Transverse colon (tissue), 4 donors: ENCODE results near the gene AKR1E2.

Source experiments
- EP300 ChIP-seq: sonication (generic); formaldehyde crosslinking; IDR thresholded peaks from one replicate; pipeline ENCODE4 v1.6.1; 2017; ENCODE audit warnings: antibody characterized with exemption, low read depth
- POLR2A ChIP-seq: fragments of 450-650 bp; IDR thresholded peaks from one replicate; pipeline ENCODE4 v1.6.1; 2016; ENCODE audit warnings: antibody characterized with exemption, mild to moderate bottlenecking, moderate library complexity
- POLR2AphosphoS5 ChIP-seq, 3 donors: sonication (generic); formaldehyde crosslinking; IDR thresholded peaks; one replicate each; pipeline ENCODE4 v1.6.1; 2016; ENCODE audit warnings: antibody characterized with exemption in 3 of 3
- TF ChIP-seq, protein P1 (sequence below), 5 experiments: fragments of 200-600 bp in 3 of 5; fragments of 450-650 bp in 2 of 5; sonication (generic) in 3 of 5; IDR thresholded peaks; 1 replicate in 2 of 5; 2 replicates in 3 of 5; pipeline ENCODE4 v1.5.1; 2016 to 2017; ENCODE audit warnings: antibody characterized with exemption in 5 of 5, inconsistent platforms in 3 of 5, mild to moderate bottlenecking in 2 of 5, moderate library complexity in 1 of 5

DNA sequence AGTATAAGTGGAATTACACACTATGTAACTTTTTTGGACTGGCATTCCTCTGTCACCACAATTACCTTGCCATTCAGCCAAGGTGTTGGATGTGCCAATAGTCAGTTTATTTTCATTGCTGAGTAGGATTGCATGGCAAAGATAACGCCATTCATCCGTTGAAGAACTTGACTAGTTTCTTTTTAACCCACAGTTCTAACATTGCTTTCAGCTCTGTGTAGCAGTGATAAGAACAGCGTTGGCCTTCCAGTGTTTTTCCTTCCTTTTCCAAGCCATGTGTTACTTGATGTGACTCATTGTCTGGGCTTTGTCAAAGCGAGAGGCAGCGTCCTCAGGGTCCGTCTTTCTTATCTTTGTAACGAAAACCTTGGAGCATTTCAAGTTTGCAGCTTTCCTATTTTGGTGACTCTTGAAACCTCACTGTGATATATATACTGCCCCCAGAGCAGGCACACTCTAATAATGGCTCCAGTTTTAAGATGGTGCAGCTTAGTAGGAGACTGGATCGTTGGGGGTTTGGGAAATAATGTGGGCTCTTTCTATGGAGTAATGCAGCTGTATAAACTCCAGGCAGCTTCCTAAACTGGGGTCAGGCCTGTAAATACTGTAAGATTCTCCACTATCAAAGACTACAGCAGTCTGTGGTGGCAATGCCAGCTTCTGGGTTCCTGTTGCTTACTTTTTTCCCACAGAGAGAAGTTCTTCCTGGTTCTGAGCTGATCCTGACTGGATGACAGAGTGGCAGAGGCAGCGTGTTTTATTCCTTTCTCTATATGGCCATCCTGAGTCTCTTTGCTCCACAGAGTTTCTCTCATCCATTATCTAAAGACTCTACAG is 41.7 kb downstream of the AKR1E2 start:
- TF ChIP-seq, protein P1, sequence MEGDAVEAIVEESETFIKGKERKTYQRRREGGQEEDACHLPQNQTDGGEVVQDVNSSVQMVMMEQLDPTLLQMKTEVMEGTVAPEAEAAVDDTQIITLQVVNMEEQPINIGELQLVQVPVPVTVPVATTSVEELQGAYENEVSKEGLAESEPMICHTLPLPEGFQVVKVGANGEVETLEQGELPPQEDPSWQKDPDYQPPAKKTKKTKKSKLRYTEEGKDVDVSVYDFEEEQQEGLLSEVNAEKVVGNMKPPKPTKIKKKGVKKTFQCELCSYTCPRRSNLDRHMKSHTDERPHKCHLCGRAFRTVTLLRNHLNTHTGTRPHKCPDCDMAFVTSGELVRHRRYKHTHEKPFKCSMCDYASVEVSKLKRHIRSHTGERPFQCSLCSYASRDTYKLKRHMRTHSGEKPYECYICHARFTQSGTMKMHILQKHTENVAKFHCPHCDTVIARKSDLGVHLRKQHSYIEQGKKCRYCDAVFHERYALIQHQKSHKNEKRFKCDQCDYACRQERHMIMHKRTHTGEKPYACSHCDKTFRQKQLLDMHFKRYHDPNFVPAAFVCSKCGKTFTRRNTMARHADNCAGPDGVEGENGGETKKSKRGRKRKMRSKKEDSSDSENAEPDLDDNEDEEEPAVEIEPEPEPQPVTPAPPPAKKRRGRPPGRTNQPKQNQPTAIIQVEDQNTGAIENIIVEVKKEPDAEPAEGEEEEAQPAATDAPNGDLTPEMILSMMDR (IDR thresholded peaks at IDR 0.05) = no peak
- TF ChIP-seq POLR2A (no peak), POLR2AphosphoS5 (IDR thresholded peaks at IDR 0.05) (no peak), EP300 (no peak)
